Measurements from ENCODE around the gene DAZ2. TPM values are rescaled to one million over a fixed set of nuclear protein-coding genes. Genes with fewer than 3 reads are reported as not detected.

The DAZ2 gene
- not detected in 2 replicates for total RNA-seq (ENCODE audit: low replicate concordance)

GRCh38 chrY:23219233-23219632 is at the start of gene DAZ2:
Gene DAZ2 (plus strand): TSS chrY:23219533. CDS start chrY:23219741, 208 bp downstream.

GRCh38 chrY:23198908-23199307 is 20.4 kb upstream of the DAZ2 start, which contains the start of gene DAZ1:
Gene DAZ1 (minus strand): TSS chrY:23199008. CDS start chrY:23198800, 208 bp downstream.

Other genes starting within 250 kb of the DAZ2 start
- gene BPY2, start 235.3 kb upstream of the DAZ2 start, total RNA-seq (ENCODE audit: low replicate concordance) = not detected in 2 replicates
- gene DAZ1, start 20.5 kb upstream of the DAZ2 start, total RNA-seq (ENCODE audit: low replicate concordance) = not detected in 2 replicates

Measured in smooth muscle cell of the coronary artery (primary cell).